ENCODE data around the gene SGTA. TPM values are rescaled to one million over a fixed set of nuclear protein-coding genes. Genes with fewer than 3 reads are reported as not detected.

The SGTA gene
- total and polyA plus RNA-seq, 2 of the 8 experiments (the other 6 are each of a cell fraction or from before 2014, with no cell fraction given), result 86.8 to 130 TPM

DNA sequence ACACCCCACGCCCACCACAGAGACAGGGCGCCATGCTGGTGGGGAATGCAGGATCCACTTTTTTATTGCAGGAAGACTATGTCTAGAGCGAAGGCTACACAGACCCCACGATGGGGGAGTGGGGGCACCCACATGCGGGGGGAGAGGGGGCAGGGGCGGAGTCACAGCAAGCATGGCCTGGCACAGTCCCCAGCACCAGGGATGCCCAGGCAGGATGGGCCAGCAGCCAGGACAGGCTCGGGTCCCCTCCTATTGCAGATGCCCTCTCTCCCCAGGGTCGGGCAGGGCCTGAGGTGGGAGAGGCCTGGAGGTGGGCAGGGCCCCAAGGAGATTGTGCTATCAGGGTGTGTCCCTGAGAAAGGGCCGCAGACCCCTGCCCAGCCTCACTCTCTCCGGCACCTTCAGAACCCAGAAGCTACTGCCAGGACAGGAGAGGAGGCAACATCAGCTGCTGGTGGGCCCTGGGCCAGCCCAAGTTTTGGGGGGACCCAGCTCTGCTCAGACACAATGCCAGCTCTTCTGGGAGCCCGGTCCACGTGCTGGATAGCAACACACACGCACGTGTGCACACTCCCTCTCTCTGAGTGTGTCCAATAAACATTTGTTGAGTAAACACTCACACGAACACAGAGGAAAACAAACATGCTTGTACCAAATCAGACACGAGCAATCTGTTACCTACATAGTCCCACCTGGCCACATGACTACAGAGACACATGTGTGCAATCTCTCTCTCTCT is 68.4 kb downstream of the SGTA start:
- H3K79me1 ChIP-seq (ENCODE audit: low read depth, low read length), result no peaks in the 10 kb centered on the region
- no peak overlapping the region for H3K4me2 ChIP-seq (ENCODE audit: insufficient read depth in 1 of 2, low read depth in 2 of 2, low read length in 2 of 2)
- no peak overlapping the region for H2AK5ac ChIP-seq (ENCODE audit: low read depth, low read length)
- 86% methylated on average over 15 of the region's 16 CpGs; no CpG with 5 or more reads in 1 of the 2 experiments for WGBS, 2 experiments (ENCODE audit: extremely low coverage in 1 of 2, insufficient coverage in 1 of 2, insufficient read length in 1 of 2, insufficient replicate concordance in 2 of 2, low coverage in 1 of 2, low lambda C conversion rate in 2 of 2, missing lambda C conversion rate in 1 of 2)
- H3K36me3 ChIP-seq (ENCODE audit: control insufficient read depth in 2 of 4, insufficient read depth in 4 of 4, low read length in 3 of 4), result peaks cover 0 to 17% (median 0%) of the 10 kb centered on the region in 4 experiments; a peak in 1 of 8 replicates
- FAIRE-seq (no peak), DNase-seq (ENCODE audit: low read depth in 1 of 2, low spot score in 2 of 2) (no peak)
- H3K4ac ChIP-seq (replicated peaks; ENCODE audit: insufficient read length, low read depth, low read length), result no peak overlapping the region
- H2BK12ac ChIP-seq (ENCODE audit: low read depth, low read length), result no peak overlapping the region
- H3K27me3 ChIP-seq (replicated peaks in 1 of 4; ENCODE audit: control insufficient read depth in 3 of 4, extremely low read depth in 1 of 4, insufficient read depth in 3 of 4, low read length in 3 of 4), result no peaks in the 10 kb centered on the region
- no peak overlapping the region for H3K9ac ChIP-seq (replicated peaks in 1 of 4; ENCODE audit: extremely low read depth in 1 of 4, low read depth in 3 of 4, low read length in 3 of 4)
- H3K27ac ChIP-seq (ENCODE audit: low read depth, low read length), result no peak overlapping the region
- H2BK20ac ChIP-seq (ENCODE audit: low read length), result no peak overlapping the region
- H4K91ac ChIP-seq (replicated peaks; ENCODE audit: insufficient read length, low read length), result peak overlapping the region; percentile 22
- TF ChIP-seq PHF8 (conservative IDR thresholded peaks at IDR 0.05; ENCODE audit: low read depth, low read length) (no peak), MAFK (IDR thresholded peaks at IDR 0.05; ENCODE audit: low read depth, low read length) (no peak)
- H4K5ac ChIP-seq (ENCODE audit: insufficient read length, low read depth, low read length), result no peak overlapping the region
- H3K4me3 ChIP-seq (ENCODE audit: extremely low read depth in 1 of 4, insufficient read depth in 2 of 4, low read depth in 3 of 4, low read length in 4 of 4), result no peak overlapping the region
- H3K23me2 ChIP-seq (ENCODE audit: low read depth, low read length), result peaks cover 7% of the 10 kb centered on the region; the same call in 1 of the 2 replicates
- no peak overlapping the region for H3K23ac ChIP-seq (ENCODE audit: insufficient read length)
- no peak overlapping the region for H2BK120ac ChIP-seq (replicated peaks; ENCODE audit: low read depth, low read length)
- POLR2A ChIA-PET (ENCODE audit: partially characterized antibody), result interaction anchor here (0.6 to 0.9 kb wide), 2 partner anchors 12 to 15 kb away, joined by 3 read pairs; partner anchors contain the start of gene GNG7
- H3K18ac ChIP-seq (ENCODE audit: extremely low read depth, low read length), result no peak overlapping the region
- H2AFZ ChIP-seq (ENCODE audit: low read length), result no peak overlapping the region
- H2BK15ac ChIP-seq (ENCODE audit: low read length), result no peak overlapping the region
- H3K79me2 ChIP-seq (ENCODE audit: control insufficient read depth in 1 of 2, insufficient read depth in 2 of 2, low read length in 2 of 2), result no peaks in the 10 kb centered on the region
- H4K8ac ChIP-seq (ENCODE audit: extremely low read depth, insufficient read depth, low read length), result no peak overlapping the region
- CTCF ChIA-PET (ENCODE audit: partially characterized antibody), result no interaction called here
- no peak overlapping the region for H3K56ac ChIP-seq (replicated peaks; ENCODE audit: insufficient read length, low read depth, low read length)
- no peak overlapping the region for H3K14ac ChIP-seq (ENCODE audit: insufficient read length)
- H4K20me1 ChIP-seq (replicated peaks in 1 of 2; ENCODE audit: control insufficient read depth in 1 of 2, insufficient read depth in 2 of 2, low read length in 2 of 2), result peaks cover 0 to 4% of the 10 kb centered on the region in 2 experiments
- H3K9me3 ChIP-seq (ENCODE audit: insufficient read depth in 2 of 2, low read depth in 1 of 2, low read length in 1 of 2), result peaks cover 9 to 17% of the 10 kb centered on the region in 2 experiments; a peak in 3 of 4 replicates
- peaks cover 0 to 2% (median 2%) of the 10 kb centered on the region in 4 experiments; a peak in 4 of 7 replicates for H3K4me1 ChIP-seq (replicated peaks in 1 of 4; ENCODE audit: control insufficient read depth in 3 of 4, insufficient read depth in 4 of 4, low read length in 3 of 4)
- no peak overlapping the region for H2BK5ac ChIP-seq (ENCODE audit: low read depth, low read length)

Data from H1 (cell line).